ENCODE data around the gene INPP5B. TPM values are rescaled to one million over a fixed set of nuclear protein-coding genes. Genes with fewer than 3 reads are reported as not detected.

Gene INPP5B
- total and polyA plus RNA-seq, 7 donors: 3.8 to 12.8 (median 6.7) TPM

- TF ChIP-seq, protein P1, sequence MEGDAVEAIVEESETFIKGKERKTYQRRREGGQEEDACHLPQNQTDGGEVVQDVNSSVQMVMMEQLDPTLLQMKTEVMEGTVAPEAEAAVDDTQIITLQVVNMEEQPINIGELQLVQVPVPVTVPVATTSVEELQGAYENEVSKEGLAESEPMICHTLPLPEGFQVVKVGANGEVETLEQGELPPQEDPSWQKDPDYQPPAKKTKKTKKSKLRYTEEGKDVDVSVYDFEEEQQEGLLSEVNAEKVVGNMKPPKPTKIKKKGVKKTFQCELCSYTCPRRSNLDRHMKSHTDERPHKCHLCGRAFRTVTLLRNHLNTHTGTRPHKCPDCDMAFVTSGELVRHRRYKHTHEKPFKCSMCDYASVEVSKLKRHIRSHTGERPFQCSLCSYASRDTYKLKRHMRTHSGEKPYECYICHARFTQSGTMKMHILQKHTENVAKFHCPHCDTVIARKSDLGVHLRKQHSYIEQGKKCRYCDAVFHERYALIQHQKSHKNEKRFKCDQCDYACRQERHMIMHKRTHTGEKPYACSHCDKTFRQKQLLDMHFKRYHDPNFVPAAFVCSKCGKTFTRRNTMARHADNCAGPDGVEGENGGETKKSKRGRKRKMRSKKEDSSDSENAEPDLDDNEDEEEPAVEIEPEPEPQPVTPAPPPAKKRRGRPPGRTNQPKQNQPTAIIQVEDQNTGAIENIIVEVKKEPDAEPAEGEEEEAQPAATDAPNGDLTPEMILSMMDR (IDR thresholded peaks at IDR 0.05): no peak
- H3K4me1 ChIP-seq: peaks cover 40% of the 10 kb centered on the region
- ATAC-seq: peak in 1 of 4 donors; percentile 50
- no peaks in the 10 kb centered on the region for H3K27me3 ChIP-seq (ENCODE audit: insufficient read depth in 3 of 3, low read length in 2 of 3)
- H3K27ac ChIP-seq: peak overlapping the region; percentile 63
- no peaks in the 10 kb centered on the region for H3K9me3 ChIP-seq
- no peak for DNase-seq
- WGBS, 3 donors: 50 to 62% (median 51%) methylated on average over 13 of the region's 13 CpGs
- H3K36me3 ChIP-seq (ENCODE audit: insufficient read depth in 1 of 2, low read depth in 1 of 2): no peaks in the 10 kb centered on the region
- no peak overlapping the region for H3K4me3 ChIP-seq
- intact Hi-C loops (cut with DNase I): no loop called here
Measured at GRCh38 chr1:37926038-37926924, 20.6 kb downstream of the INPP5B start.

DNA sequence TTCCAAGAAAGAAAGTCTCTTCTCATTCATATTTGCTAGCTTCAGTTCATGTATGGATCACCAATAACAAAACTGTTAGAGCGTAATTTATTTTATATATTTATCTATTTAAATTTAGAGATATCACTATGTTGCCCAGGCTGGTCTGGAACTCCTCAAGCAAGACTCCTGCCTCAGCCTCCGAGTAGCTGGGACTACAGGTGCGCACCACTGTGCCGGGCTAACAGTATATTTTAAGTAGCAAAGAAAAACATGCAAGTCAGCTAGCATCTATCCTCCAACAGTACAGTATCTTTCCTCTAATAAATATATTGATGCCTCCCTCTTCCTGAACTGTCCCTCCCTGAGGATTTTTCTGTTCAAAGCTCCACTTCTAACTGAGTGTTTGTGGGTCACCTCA lies 21.5 kb downstream of the INPP5B start:
- Histone ChIP-seq H3K36me3 (ENCODE audit: insufficient read depth in 1 of 2, low read depth in 1 of 2) (no peaks in the 10 kb centered on the region), H3K4me3 (no peak overlapping the region), H3K27ac (peak overlapping the region; percentile 63), H3K9me3 (no peaks in the 10 kb centered on the region), H3K4me1 (peaks cover 30% of the 10 kb centered on the region), H3K27me3 (ENCODE audit: insufficient read depth in 3 of 3, low read length in 2 of 3) (no peaks in the 10 kb centered on the region)
- TF ChIP-seq, protein P1 (IDR thresholded peaks at IDR 0.05): no peak
- ATAC-seq (no peak), DNase-seq (no peak)
- intact Hi-C loops (cut with DNase I): no loop called here
- 57 to 71% (median 62%) methylated on average over 4 of the region's 4 CpGs for WGBS, 3 donors

GRCh38 chr1:37923551-37923889 lies 23.3 kb downstream of the INPP5B start:
- 96 to 100% (median 98%) methylated on average over 3 of the region's 3 CpGs for WGBS, 3 donors
- no peak for ATAC-seq
- TF ChIP-seq, protein P1 (IDR thresholded peaks at IDR 0.05): no peak
- H3K36me3 ChIP-seq (ENCODE audit: insufficient read depth in 1 of 2, low read depth in 1 of 2): no peaks in the 10 kb centered on the region
- no peak for DNase-seq
- no peaks in the 10 kb centered on the region for H3K9me3 ChIP-seq
- intact Hi-C loops (cut with DNase I): no loop called here
- H3K4me1 ChIP-seq: peaks cover 31% of the 10 kb centered on the region
- H3K27me3 ChIP-seq (ENCODE audit: insufficient read depth in 3 of 3, low read length in 2 of 3): no peaks in the 10 kb centered on the region
- H3K4me3 ChIP-seq: no peak overlapping the region
- H3K27ac ChIP-seq: no peak overlapping the region

DNA sequence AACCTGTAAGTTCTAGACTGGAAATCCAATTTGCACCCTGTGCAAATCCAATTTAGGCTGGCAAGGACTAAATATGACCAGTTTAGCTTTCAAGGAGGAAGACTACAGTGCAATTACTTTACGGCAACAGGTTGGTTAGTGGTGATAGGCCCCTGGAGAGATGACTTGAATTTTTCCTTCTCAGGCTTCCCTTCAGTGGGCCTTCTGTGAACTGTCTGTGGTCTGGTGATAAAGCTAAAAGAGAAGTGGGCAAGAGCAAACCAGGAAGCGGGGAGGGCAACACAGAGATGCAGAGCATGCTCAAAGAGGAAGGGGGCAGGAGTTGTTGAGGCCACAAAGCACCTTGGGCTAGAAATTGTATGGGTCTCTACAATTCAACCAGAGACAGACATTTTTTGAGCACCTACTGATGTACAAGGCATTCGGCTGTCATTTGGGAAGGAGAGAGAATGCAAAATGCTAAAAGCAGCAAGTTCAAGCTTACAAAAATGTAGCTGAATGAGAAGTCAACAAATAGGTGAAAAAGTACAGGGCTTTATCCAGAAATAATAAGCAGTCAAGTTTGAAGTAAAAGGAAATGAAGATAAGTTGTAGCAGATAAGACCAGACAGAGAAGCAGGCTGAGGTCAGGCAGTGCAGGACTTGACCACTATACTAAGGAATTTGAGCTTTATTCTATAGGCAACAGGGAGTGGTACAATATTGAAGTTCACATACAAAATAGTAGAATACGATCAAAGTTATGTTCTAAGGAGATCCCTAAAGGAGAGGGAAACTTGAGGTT lies 23.9 kb downstream of the INPP5B start:
- no peaks in the 10 kb centered on the region for H3K27me3 ChIP-seq (ENCODE audit: insufficient read depth in 3 of 3, low read length in 2 of 3)
- H3K9me3 ChIP-seq: no peaks in the 10 kb centered on the region
- H3K4me3 ChIP-seq: no peak overlapping the region
- DNase-seq: no peak
- 71 to 92% (median 74%) methylated on average over 4 of the region's 4 CpGs for WGBS, 3 donors
- TF ChIP-seq, protein P1 (IDR thresholded peaks at IDR 0.05): no peak
- no peak for ATAC-seq
- H3K4me1 ChIP-seq: peaks cover 31% of the 10 kb centered on the region
- intact Hi-C loops (cut with DNase I): no loop called here
- no peak overlapping the region for H3K27ac ChIP-seq
- H3K36me3 ChIP-seq (ENCODE audit: insufficient read depth in 1 of 2, low read depth in 1 of 2): no peaks in the 10 kb centered on the region

All from psoas muscle (tissue), 8 donors.